ENCODE results near the gene RPUSD3. TPM values are rescaled to one million over a fixed set of nuclear protein-coding genes. Genes with fewer than 3 reads are reported as not detected.

Gene RPUSD3
- total and polyA plus RNA-seq, 2 donors (not counting 3 experiments of a cell fraction or from before 2014, with no cell fraction given), result 38.9 to 56.6 TPM

DNA sequence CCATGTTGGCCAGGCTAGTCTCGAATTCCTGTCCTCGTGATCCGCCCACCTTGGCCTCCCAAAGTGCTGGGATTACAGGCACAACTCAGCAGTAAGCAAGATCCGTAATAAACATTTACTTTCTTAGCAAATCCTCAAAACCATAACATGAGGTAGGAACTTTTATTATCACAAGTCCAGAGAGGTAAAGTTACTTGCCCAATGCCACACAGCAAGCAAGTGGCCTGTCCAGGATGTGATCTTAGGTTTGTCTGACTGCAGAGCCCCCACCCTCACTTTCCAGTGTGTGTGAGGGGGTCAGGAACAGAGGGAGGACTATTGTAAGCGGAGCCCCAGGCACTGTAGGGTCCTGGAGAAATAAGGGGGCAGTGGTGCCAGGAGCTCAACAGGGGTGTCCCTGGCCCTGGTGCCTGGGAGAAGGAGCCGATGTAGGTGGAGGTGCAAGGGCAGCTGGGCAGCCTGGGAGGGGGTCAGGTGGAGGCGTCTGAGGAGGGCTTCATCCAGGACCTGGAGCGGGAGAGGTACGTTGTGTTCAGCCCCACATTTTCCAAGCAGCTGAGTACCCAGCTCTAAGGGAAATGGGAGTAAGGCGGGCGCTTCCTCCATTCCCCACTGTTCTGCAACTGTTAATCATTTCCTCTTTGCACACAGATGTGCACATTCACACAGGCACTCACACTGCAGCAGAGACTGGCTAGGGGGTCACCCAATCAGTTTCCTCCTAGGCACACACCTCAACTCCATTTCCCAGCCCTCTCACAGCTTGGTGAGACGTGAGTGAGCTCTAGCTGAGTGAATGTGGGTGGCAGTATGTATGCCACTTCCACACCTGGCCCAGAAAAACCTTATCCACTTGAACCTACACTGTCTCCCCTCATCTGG lies 5.9 kb downstream of the RPUSD3 start:
- dilution Hi-C loops (cut with MboI; ENCODE audit: extremely low pct_ligation_motif_present, low sequenced_read_pairs) (no loop called here), intact Hi-C loops (cut with micrococcal nuclease) (loop anchor here (1.0 kb wide), 1 partner anchor 8 kb away; no protein-coding TSS in a partner anchor)
- peak overlapping the region; percentile 53 for H3K27ac ChIP-seq (ENCODE audit: insufficient read depth, low read depth, low read length)
- FAIRE-seq, result peak; percentile 97
- CTCF ChIA-PET, result interaction anchor here (0.8 to 1.5 kb wide), 6 partner anchors 7 to 485 kb away, joined by 3 to 12 read pairs (median 4); no protein-coding TSS in a partner anchor
- no peaks in the 10 kb centered on the region for H3K9me1 ChIP-seq (replicated peaks; ENCODE audit: control insufficient read depth, extremely low read depth, insufficient read depth, low read length)
- POLR2A ChIA-PET, result interaction anchor here (0.5 to 0.7 kb wide), 2 partner anchors 9 to 43 kb away, joined by 3 to 5 read pairs; no protein-coding TSS in a partner anchor
- DNase-seq (ENCODE audit: low read depth, low spot score), result peak; percentile 80
- peaks cover 3% of the 10 kb centered on the region for H3K79me2 ChIP-seq (ENCODE audit: control insufficient read depth, insufficient read depth, low read length)
- peak overlapping the region; percentile 26 for H3K4me2 ChIP-seq (ENCODE audit: insufficient read depth, low read length)
- TF ChIP-seq, protein P1, sequence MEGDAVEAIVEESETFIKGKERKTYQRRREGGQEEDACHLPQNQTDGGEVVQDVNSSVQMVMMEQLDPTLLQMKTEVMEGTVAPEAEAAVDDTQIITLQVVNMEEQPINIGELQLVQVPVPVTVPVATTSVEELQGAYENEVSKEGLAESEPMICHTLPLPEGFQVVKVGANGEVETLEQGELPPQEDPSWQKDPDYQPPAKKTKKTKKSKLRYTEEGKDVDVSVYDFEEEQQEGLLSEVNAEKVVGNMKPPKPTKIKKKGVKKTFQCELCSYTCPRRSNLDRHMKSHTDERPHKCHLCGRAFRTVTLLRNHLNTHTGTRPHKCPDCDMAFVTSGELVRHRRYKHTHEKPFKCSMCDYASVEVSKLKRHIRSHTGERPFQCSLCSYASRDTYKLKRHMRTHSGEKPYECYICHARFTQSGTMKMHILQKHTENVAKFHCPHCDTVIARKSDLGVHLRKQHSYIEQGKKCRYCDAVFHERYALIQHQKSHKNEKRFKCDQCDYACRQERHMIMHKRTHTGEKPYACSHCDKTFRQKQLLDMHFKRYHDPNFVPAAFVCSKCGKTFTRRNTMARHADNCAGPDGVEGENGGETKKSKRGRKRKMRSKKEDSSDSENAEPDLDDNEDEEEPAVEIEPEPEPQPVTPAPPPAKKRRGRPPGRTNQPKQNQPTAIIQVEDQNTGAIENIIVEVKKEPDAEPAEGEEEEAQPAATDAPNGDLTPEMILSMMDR (IDR thresholded peaks at IDR 0.05; ENCODE audit: extremely low read depth in 1 of 2, insufficient read depth in 1 of 2, low read depth in 1 of 2, low read length in 2 of 2), result no peak
- peak; percentile 70 for TF ChIP-seq POLR2A (IDR thresholded peaks at IDR 0.05; ENCODE audit: low read depth, low read length)
- no peak for TF ChIP-seq MYC (IDR thresholded peaks at IDR 0.05; ENCODE audit: low read depth, low read length)
- TF ChIP-seq EZH2 (IDR thresholded peaks at IDR 0.05; ENCODE audit: borderline replicate concordance, low read depth, low read length, severe bottlenecking), result no peak
- no peak for TF ChIP-seq GATA2 (IDR thresholded peaks at IDR 0.05; ENCODE audit: insufficient read depth, insufficient read length, low read depth, low read length)
- no peak for TF ChIP-seq JUN (IDR thresholded peaks at IDR 0.05; ENCODE audit: borderline replicate concordance, insufficient read depth, insufficient read length, low read depth)
- TF ChIP-seq, protein P2, sequence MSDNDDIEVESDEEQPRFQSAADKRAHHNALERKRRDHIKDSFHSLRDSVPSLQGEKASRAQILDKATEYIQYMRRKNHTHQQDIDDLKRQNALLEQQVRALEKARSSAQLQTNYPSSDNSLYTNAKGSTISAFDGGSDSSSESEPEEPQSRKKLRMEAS (IDR thresholded peaks at IDR 0.05; ENCODE audit: insufficient read depth, insufficient read length), result no peak
- peak; percentile 74 for TF ChIP-seq POLR2AphosphoS5 (IDR thresholded peaks at IDR 0.05; ENCODE audit: insufficient read depth, low read depth, low read length)
- TF ChIP-seq FOS (IDR thresholded peaks at IDR 0.05; ENCODE audit: borderline replicate concordance, insufficient read depth, low read length), result no peak
- no peak overlapping the region for H3K4me3 ChIP-seq (replicated peaks in 1 of 3; ENCODE audit: insufficient read depth in 1 of 3, low read depth in 1 of 3, low read length in 3 of 3)
- peak overlapping the region; percentile 5 for H2AFZ ChIP-seq (ENCODE audit: low read depth, low read length)
- peak overlapping the region; percentile 28 for H3K9ac ChIP-seq (replicated peaks; ENCODE audit: extremely low read depth, insufficient read depth, low read length)
- peaks cover 19% of the 10 kb centered on the region for H3K4me1 ChIP-seq (ENCODE audit: control insufficient read depth, extremely low read depth, insufficient read depth, low read length)
- H3K36me3 ChIP-seq (ENCODE audit: control insufficient read depth in 2 of 2, extremely low read depth in 1 of 2, insufficient read depth in 2 of 2, low read length in 2 of 2), result peaks cover 4 to 14% of the 10 kb centered on the region in 2 experiments
- no TSS peak for BruUV-seq (replicated peaks)
- no peaks in the 10 kb centered on the region for H3K9me3 ChIP-seq (replicated peaks; ENCODE audit: control insufficient read depth, insufficient read depth, low read length)
- no peaks in the 10 kb centered on the region for H4K20me1 ChIP-seq (replicated peaks; ENCODE audit: control insufficient read depth, extremely low read depth, insufficient read depth, low read length)
- H3K27me3 ChIP-seq (ENCODE audit: control insufficient read depth in 2 of 2, insufficient read depth in 2 of 2, low read length in 2 of 2), result no peaks in the 10 kb centered on the region

Data from endothelial cell of umbilical vein (primary cell).